K562 (cell line): ENCODE results near the gene MXRA7. TPM values are rescaled to one million over a fixed set of nuclear protein-coding genes. Genes with fewer than 3 reads are reported as not detected.

ENCODE experiments used
- BRCA1 ChIP-seq, 2 experiments: fragments of 450-650 bp in 1 of 2; sonication (generic) in 1 of 2; formaldehyde crosslinking in 1 of 2; IDR thresholded peaks; 2 replicates each; pipeline versions ENCODE4 v1.5.0 to v1.6.1; 2017 to 2020; ENCODE audit warnings: mild to moderate bottlenecking in 1 of 2, missing genetic modification reagents in 1 of 2
- CBFA2T2 ChIP-seq: fragments of 450-650 bp; conservative IDR thresholded peaks from 2 replicates; pipeline ENCODE4 v1.6.1; 2017; ENCODE audit warnings: mild to moderate bottlenecking
- CBX3 ChIP-seq, 2 experiments: IDR thresholded peaks; 1 replicate in 1 of 2; 2 replicates in 1 of 2; pipeline ENCODE4 v1.6.1; 2012; ENCODE audit warnings: inconsistent platforms in 2 of 2, low read length in 2 of 2, borderline replicate concordance in 1 of 2, control low read depth in 1 of 2
- CBX8 ChIP-seq: fragments of 200-600 bp; sonication (generic); IDR thresholded peaks from 2 replicates; pipeline ENCODE4 v1.6.1; 2012; ENCODE audit warnings: borderline replicate concordance, mixed run types, low read depth, mild to moderate bottlenecking, moderate library complexity, mixed read lengths, low read length, control low read depth, inconsistent platforms; ENCODE audit not compliant: poor library complexity, severe bottlenecking; ENCODE audit errors: extremely low read depth
- E2F4 ChIP-seq: sonication (generic); formaldehyde crosslinking; IDR thresholded peaks from 2 replicates; pipeline ENCODE4 v1.8.0; 2022; ENCODE audit warnings: mild to moderate bottlenecking, low read depth, missing genetic modification reagents
- FIP1L1 ChIP-seq: fragments of 200-400 bp; formaldehyde crosslinking; IDR thresholded peaks from 2 replicates; pipeline ENCODE4 v1.6.1; 2018; ENCODE audit warnings: mild to moderate bottlenecking, low read depth, low read length; ENCODE audit not compliant: poor library complexity, severe bottlenecking
- KAT7 ChIP-seq: sonication (generic); formaldehyde crosslinking; IDR thresholded peaks from 2 replicates; pipeline ENCODE4 v1.8.0; 2022; ENCODE audit warnings: missing genetic modification reagents, mild to moderate bottlenecking, borderline replicate concordance
- KDM2B ChIP-seq: fragments of 250-450 bp; sonication (Bioruptor Pico); IDR thresholded peaks from 2 replicates; pipeline ENCODE4 v1.8.0; 2021; ENCODE audit warnings: mild to moderate bottlenecking, moderate library complexity
- KDM5B ChIP-seq: fragments of 200-600 bp; sonication (generic); IDR thresholded peaks from 2 replicates; pipeline ENCODE4 v1.6.1; 2012; ENCODE audit warnings: low read depth, mild to moderate bottlenecking, moderate library complexity, low read length, control low read depth, inconsistent platforms; ENCODE audit not compliant: insufficient replicate concordance
- MEIS2 ChIP-seq: fragments of 450-650 bp; IDR thresholded peaks from 2 replicates; pipeline ENCODE4 v1.6.1; 2014; ENCODE audit warnings: mild to moderate bottlenecking; ENCODE audit not compliant: partially characterized antibody
- MTA3 ChIP-seq: fragments of 450-650 bp; formaldehyde crosslinking; IDR thresholded peaks from 2 replicates; pipeline ENCODE4 v1.6.1; 2017; ENCODE audit warnings: mild to moderate bottlenecking, borderline replicate concordance
- MYBL2 ChIP-seq, 2 experiments: fragments of 450-650 bp in 1 of 2; sonication (generic) in 1 of 2; formaldehyde crosslinking in 1 of 2; IDR thresholded peaks; 2 replicates each; pipeline versions ENCODE4 v1.6.1 to v1.8.1; 2017 to 2022; ENCODE audit warnings: borderline replicate concordance in 1 of 2, inconsistent platforms in 1 of 2, low read depth in 1 of 2, mild to moderate bottlenecking in 1 of 2, missing genetic modification reagents in 1 of 2, moderate library complexity in 1 of 2
- PCBP1 ChIP-seq: fragments of 200-400 bp; formaldehyde crosslinking; IDR thresholded peaks from 2 replicates; pipeline ENCODE4 v1.6.1; 2018; ENCODE audit warnings: mild to moderate bottlenecking, low read depth, low read length; ENCODE audit not compliant: poor library complexity, severe bottlenecking
- PCBP2 ChIP-seq: fragments of 200-400 bp; formaldehyde crosslinking; IDR thresholded peaks from 2 replicates; pipeline ENCODE4 v1.6.1; 2018; ENCODE audit warnings: low read length, low read depth, mild to moderate bottlenecking, moderate library complexity; ENCODE audit not compliant: poor library complexity, severe bottlenecking
- PML ChIP-seq: IDR thresholded peaks from 2 replicates; pipeline ENCODE4 v1.6.1; 2012; ENCODE audit warnings: low read length, inconsistent platforms
- SMAD1 ChIP-seq: fragments of 150-350 bp; IDR thresholded peaks from 2 replicates; pipeline ENCODE4 v1.6.1; 2014; ENCODE audit warnings: low read length, low read depth; ENCODE audit not compliant: partially characterized antibody
- TAF15 ChIP-seq: fragments of 200-400 bp; formaldehyde crosslinking; IDR thresholded peaks from 2 replicates; pipeline ENCODE4 v1.6.1; 2017; ENCODE audit warnings: mild to moderate bottlenecking, low read depth, low read length, moderate library complexity
- TAL1 ChIP-seq: fragments of 450-650 bp; IDR thresholded peaks from 2 replicates; pipeline ENCODE4 v1.6.1; 2016; ENCODE audit warnings: mild to moderate bottlenecking
- TGIF2 ChIP-seq: sonication (generic); formaldehyde crosslinking; IDR thresholded peaks from 2 replicates; pipeline ENCODE4 v1.8.1; 2022; ENCODE audit warnings: mild to moderate bottlenecking, missing genetic modification reagents, moderate library complexity
- U2AF2 ChIP-seq: fragments of 200-400 bp; formaldehyde crosslinking; optimal IDR thresholded peaks from 2 replicates; pipeline ENCODE3; 2017; ENCODE audit warnings: low read depth, mild to moderate bottlenecking, low read length
- ZBTB1 ChIP-seq: sonication (generic); formaldehyde crosslinking; IDR thresholded peaks from 2 replicates; pipeline ENCODE4 v1.8.1; 2023; ENCODE audit warnings: missing genetic modification reagents, low read depth, mild to moderate bottlenecking, borderline replicate concordance
- ZBTB43 ChIP-seq: sonication (generic); formaldehyde crosslinking; IDR thresholded peaks from 2 replicates; pipeline ENCODE4 v1.8.0; 2023; ENCODE audit warnings: mild to moderate bottlenecking, missing genetic modification reagents
- ZFPM2 ChIP-seq: fragments of 250-450 bp; sonication (Bioruptor Pico); IDR thresholded peaks from 2 replicates; pipeline ENCODE4 v1.5.1; 2022; ENCODE audit warnings: mild to moderate bottlenecking
- ZNF79 ChIP-seq: fragments of 250-450 bp; sonication (Bioruptor Pico); IDR thresholded peaks from 2 replicates; pipeline ENCODE4 v1.4.0; 2020; ENCODE audit warnings: low read depth, mild to moderate bottlenecking, moderate library complexity
- ZNF830 ChIP-seq: fragments of 250-450 bp; sonication (Bioruptor Pico); IDR thresholded peaks from 2 replicates; pipeline ENCODE4 v1.5.0; 2021; ENCODE audit warnings: mild to moderate bottlenecking
- polyA plus RNA-seq, 8 experiments: library from polyadenylated mRNA; depleted of rRNA in 4 of 8; stranded (reverse) in 5 of 8; unstranded in 3 of 8; fragments of >200 nt; fragmentation: Nextera tagmentation in 2 of 8; fragmentation: Illumina TruSeq in 1 of 8; extraction: Ambion mirVana in 2 of 8; extraction: Trizol in 1 of 8; gene quantifications; 2 replicates each; pipeline versions ENCODE4 v1.2.1 to v1.2.3, GENCODE V29; 2011 to 2014; ENCODE audit warnings: inconsistent platforms in 1 of 8, missing spikeins in 1 of 8
- total RNA-seq, 7 experiments: library from RNA; depleted of rRNA in 6 of 7; stranded (reverse); fragments of >200 nt in 6 of 7; fragmentation: Illumina TruSeq in 2 of 7; extraction: Trizol in 2 of 7; gene quantifications; 2 replicates each; pipeline versions ENCODE4 v1.2.1 to v1.2.3, GENCODE V29; 2011 to 2021; ENCODE audit warnings: low replicate concordance in 1 of 7

The MXRA7 gene
- total and polyA plus RNA-seq, 9 of the 15 experiments (the other 6 are each of a cell fraction or from before 2014, with no cell fraction given) = 2.6 to 38.4 (median 14.3) TPM

- TF ChIP-seq KDM2B (no peak), E2F4 (no peak), TAF15 (peak; percentile 46; the same call in 1 of the 2 replicates), KAT7 (no peak), CBFA2T2 (no peak), CBX8 (no peak), SMAD1 (peak; percentile 0), ZNF830 (CRISPR knock-in tag) (no peak), FIP1L1 (peak; percentile 1), MYBL2 (IDR thresholded peaks at IDR 0.05; ENCODE audit: low read depth) (no peak), MYBL2 (CRISPR knock-in tag; IDR thresholded peaks at IDR 0.05; ENCODE audit: borderline replicate concordance) (no peak), BRCA1 (IDR thresholded peaks at IDR 0.05) (no peak), BRCA1 (CRISPR knock-in tag; IDR thresholded peaks at IDR 0.05) (no peak), MEIS2 (no peak), PCBP2 (no peak), PCBP1 (no peak), ZBTB43 (CRISPR knock-in tag) (no peak), CBX3 (IDR thresholded peaks at IDR 0.05; ENCODE audit: borderline replicate concordance in 1 of 2, low read length in 2 of 2) (no peak), TGIF2 (peak; percentile 9; the same call in 1 of the 2 replicates), ZBTB1 (CRISPR knock-in tag) (peak; percentile 93), U2AF2 (no peak), MTA3 (peak; percentile 40; the same call in 1 of the 2 replicates), PML (no peak), ZFPM2 (CRISPR knock-in tag) (no peak), KDM5B (peak; percentile 67), TAL1 (no peak), ZNF79 (CRISPR knock-in tag) (no peak)
These were observed 15.5 kb upstream of the MXRA7 start, which contains the start of gene JMJD6 (continued) for GRCh38 chr17:76726231-76726775.
